SK-N-MC (cell line): ENCODE data around the gene SUN1.

Source experiments
- DNase-seq: peaks from one replicate; pipeline ENCODE4 v3.0.0-alpha.2; 2011; ENCODE audit warnings: low read depth, low spot score
- H3K27ac ChIP-seq: fragments of 200-600 bp; sonication (generic); 2 replicates; pipeline ENCODE4 v1.5.1; 2016; ENCODE audit warnings: mixed run types
- H3K36me3 ChIP-seq: fragments of 200-600 bp; sonication (generic); 2 replicates; pipeline ENCODE4 v1.6.1; 2017; ENCODE audit warnings: antibody characterized with exemption, low read length, mixed read lengths; ENCODE audit not compliant: insufficient read depth
- H3K4me3 ChIP-seq: fragments of 200-600 bp; sonication (generic); 2 replicates; pipeline ENCODE4 v1.5.1; 2016
- H3K9ac ChIP-seq: fragments of 200-600 bp; sonication (generic); 2 replicates; pipeline ENCODE4 v1.8.0; 2017; ENCODE audit warnings: mixed run types, mixed read lengths; ENCODE audit not compliant: insufficient read length
- H3K9me3 ChIP-seq: fragments of 200-600 bp; sonication (generic); 2 replicates; pipeline ENCODE4 v1.6.1; 2017; ENCODE audit warnings: low read depth, mild to moderate bottlenecking, antibody characterized with exemption, low read length, moderate library complexity, mixed read lengths
- EZH2 ChIP-seq: fragments of 200-600 bp; sonication (generic); IDR thresholded peaks from one replicate; pipeline ENCODE4 v1.6.1; 2017; ENCODE audit warnings: antibody characterized with exemption
- FOXP2 ChIP-seq: optimal IDR thresholded peaks from 2 replicates; pipeline ENCODE3; 2011; ENCODE audit warnings: mild to moderate bottlenecking, moderate library complexity; ENCODE audit not compliant: insufficient read depth; ENCODE audit errors: extremely low read length, control extremely low read depth
- POLR2AphosphoS5 ChIP-seq: IDR thresholded peaks from 2 replicates; pipeline ENCODE4 v1.6.1; 2012; ENCODE audit warnings: mild to moderate bottlenecking, low read depth, low read length, borderline replicate concordance

Gene SUN1

DNA sequence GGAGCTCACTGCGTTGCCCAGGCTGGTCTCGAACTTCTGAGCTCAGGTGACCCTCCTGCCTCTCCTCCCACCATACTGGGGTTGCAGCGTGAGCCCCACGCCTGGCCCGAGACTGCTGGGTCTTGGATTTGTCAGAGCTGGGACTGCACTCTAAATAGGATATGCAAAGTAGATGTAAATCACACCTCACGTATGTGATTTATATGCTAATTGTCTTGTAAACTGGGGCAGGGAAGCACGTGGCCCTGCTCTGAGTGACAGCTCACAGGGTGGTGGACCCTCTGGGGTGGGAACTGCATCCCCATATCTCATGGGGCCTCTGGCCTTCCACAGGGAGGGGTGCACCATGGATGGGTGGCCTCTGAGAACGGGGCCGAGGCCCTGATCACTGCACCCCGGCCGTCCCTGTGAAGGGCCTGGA, 78.2 kb downstream of the SUN1 start:
- no peak overlapping the region for H3K9ac ChIP-seq
- TF ChIP-seq POLR2AphosphoS5 (no peak), EZH2 (no peak), FOXP2 (no peak)
- H3K9me3 ChIP-seq: no peaks in the 10 kb centered on the region
- no peaks in the 10 kb centered on the region for H3K36me3 ChIP-seq
- no peak overlapping the region for H3K27ac ChIP-seq
- DNase-seq: no peak
- no peak overlapping the region for H3K4me3 ChIP-seq

DNA sequence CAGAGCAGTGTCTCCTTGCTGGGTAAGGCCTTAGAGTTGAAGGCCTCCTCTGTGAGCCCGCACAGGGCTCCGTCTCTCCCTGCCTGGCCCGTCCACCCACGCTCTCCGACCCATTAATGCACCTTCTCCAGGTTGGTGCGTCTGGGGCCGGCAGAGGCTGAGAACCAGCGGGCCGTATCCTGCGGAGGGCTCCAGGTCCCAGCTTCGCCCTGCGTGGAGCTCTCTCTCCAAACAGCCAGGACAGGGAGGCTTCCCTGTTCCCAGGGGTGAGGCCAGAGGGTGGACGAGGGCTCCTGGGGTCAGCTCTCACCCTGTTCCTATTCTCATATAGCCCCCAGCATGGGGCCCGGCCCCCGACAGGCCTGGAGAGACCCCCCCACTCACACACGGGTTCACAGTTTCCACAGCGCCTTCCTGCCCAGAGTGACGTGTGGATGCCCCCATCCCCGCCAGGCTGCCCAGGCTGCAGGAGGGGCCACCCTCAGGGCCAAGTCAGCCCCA, 78.7 kb downstream of the SUN1 start:
- H3K9me3 ChIP-seq: no peaks in the 10 kb centered on the region
- no peak for TF ChIP-seq POLR2AphosphoS5
- no peak for TF ChIP-seq FOXP2
- TF ChIP-seq EZH2: no peak
- DNase-seq: no peak

DNA sequence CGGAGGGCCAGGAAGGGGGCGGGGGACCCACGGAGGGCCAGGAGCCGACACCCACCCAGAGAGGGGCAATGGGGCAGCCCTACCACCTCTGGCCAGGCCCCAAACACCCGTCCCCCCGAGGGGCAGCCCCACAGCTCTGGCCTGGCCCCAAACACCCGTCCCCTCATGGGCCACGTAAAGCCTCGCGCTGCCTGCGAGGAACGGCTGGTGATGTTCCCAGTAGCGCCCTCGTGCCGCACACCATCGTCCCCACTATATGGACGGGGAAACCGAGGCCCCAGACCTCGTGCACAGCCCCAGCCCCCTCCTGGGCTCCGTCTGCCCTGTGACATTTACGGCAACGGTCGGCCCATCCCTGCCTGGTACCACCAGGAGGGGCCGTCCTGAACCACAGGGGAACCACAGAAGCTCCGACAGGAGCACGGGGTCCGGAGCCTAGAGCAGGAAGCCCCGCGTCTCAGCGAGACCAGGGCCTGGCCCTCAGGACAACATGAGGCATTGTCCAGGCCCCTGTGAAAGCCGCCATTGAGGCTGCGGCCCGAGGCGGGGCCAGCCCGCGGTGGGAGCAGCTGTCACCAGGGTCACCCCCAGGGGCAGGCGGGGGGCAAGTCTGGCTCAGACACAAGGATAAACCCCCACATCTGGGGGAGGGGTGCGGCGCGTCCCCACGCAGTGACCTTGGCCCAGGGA, 79.7 kb downstream of the SUN1 start:
- DNase-seq: no peak
- Histone ChIP-seq H3K36me3 (no peaks in the 10 kb centered on the region), H3K27ac (no peak overlapping the region), H3K9ac (no peak overlapping the region), H3K9me3 (no peaks in the 10 kb centered on the region), H3K4me3 (no peak overlapping the region)
- TF ChIP-seq POLR2AphosphoS5 (no peak), FOXP2 (no peak), EZH2 (no peak)

More for the DNA sequence above, 78.7 kb downstream of the SUN1 start:
- H3K9ac ChIP-seq: no peak overlapping the region
- no peak overlapping the region for H3K27ac ChIP-seq
- H3K4me3 ChIP-seq: no peak overlapping the region
- H3K36me3 ChIP-seq: no peaks in the 10 kb centered on the region

DNA sequence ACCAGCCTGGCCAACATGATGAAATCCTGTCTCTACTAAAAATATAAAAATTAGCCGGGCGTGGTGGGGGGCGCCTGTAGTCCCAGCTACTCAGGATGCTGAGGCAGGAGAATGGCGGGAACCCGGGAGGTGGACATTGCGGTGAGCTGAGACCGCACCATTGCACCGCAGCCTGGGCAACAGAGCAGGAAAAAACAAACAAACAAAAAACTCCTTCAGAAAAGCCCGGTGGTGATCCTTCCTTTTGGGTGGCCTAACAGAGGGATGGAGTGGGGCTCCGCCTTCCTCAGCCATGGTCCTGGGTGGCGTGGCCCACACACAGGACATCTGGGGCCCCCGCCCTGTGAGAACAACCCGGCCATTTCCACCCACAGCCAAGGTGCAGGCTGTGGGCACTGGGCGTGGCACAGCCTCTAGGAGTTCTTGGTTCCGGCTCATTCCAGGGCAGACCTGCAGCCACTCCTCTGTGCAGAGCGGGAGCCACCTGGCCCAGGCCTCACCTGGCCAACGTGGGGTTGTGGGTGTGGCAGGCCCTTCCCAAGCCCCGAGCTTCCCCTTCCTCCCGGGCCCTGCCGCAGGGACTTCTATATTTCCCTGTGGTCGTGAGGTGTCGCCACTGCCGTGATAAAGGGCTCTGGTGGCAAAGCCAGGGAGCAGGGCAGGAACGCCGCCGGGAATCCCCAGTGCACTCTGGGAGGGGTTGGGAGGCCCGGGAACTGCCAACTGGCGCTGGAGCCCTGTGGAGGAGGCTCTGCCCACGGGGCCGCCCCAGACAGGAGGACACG, 81.7 kb downstream of the SUN1 start:
- DNase-seq: no peak
- H3K9me3 ChIP-seq: no peaks in the 10 kb centered on the region
- no peak overlapping the region for H3K4me3 ChIP-seq
- no peak overlapping the region for H3K27ac ChIP-seq
- H3K9ac ChIP-seq: no peak overlapping the region
- no peaks in the 10 kb centered on the region for H3K36me3 ChIP-seq
- TF ChIP-seq EZH2 (no peak), FOXP2 (no peak), POLR2AphosphoS5 (no peak)

DNA sequence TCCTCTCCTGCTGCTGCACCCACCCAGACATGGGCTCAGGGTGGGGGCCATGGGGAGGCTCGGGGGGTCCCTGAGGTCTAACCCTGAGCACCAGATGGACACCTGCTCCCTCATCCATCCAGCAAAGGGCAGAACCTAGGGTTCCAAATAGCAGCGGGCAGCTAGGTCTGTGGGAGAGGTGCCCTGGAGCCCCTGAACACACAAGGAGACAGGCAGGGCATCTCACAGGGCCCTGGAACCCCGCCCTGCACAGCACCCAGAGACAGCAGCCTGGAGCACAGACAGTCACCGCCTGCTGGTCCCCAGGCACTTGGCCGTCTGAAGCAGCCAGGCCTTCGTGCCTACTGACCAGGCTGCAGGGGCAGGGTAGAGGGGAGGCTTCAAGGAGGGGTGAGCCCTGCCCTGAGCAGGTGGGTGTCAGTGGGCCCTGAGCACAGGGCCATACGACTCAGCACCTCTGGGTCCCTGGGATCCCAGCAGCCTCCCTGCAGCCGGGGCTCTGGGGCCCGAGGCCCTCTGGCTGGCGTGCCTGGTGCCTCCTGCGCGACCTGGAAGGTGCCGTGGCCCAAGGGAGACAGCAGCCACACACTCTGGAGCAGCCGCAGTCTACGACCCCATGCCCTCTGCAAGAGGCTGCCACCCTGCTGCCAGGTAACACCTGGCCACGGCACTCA, 82.4 kb downstream of the SUN1 start:
- Histone ChIP-seq H3K36me3 (no peaks in the 10 kb centered on the region), H3K9ac (no peak overlapping the region), H3K4me3 (no peak overlapping the region), H3K27ac (no peak overlapping the region), H3K9me3 (no peaks in the 10 kb centered on the region)
- no peak for TF ChIP-seq POLR2AphosphoS5
- TF ChIP-seq EZH2: no peak
- no peak for TF ChIP-seq FOXP2
- DNase-seq: no peak

DNA sequence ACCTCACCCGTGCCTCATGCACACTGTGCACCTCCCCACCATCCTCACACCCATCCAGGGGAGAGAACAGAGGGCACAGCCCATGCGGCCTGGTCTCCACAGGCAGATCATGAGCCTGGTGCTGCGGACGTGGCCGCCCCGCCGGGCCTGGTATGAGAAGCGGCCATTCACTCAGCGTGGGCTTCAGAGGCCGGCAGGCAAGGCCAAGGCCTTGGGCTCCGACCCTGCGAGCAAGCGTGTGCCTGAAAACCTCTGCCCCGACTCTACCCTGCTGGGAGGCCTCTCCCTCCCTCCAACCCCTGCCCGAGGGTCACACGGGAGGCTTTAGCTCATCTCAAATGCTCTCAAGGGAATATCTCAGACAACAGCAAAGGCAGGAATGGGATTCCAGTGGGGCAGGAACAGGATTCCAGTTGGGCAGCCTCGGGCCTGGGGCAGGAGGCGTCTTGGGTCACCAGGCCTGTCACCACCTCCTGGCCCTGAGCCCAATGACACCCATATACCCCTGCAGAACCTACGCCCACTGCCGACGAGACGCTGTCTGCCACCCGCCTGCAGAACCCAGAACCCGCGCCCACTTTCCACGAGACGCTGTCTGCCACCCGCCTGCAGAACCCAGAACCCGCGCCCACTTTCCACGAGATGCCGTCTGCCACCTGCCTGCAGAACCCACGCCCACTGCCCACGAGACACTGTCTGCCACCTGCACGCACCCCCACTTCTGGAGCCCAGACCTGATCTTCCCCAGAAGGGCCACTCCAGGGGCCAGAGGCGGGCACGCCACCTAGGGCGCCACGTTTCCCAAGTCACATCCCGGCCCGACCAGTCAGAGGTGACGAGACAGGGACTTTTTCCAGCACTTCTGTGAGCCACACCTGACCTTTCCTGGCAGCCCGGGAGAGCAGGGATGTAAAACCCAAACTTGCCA, 83.3 kb downstream of the SUN1 start:
- H3K4me3 ChIP-seq: no peak overlapping the region
- no peak for TF ChIP-seq EZH2
- TF ChIP-seq FOXP2: no peak
- TF ChIP-seq POLR2AphosphoS5: no peak
- H3K9me3 ChIP-seq: no peaks in the 10 kb centered on the region
- no peak overlapping the region for H3K27ac ChIP-seq
- no peak overlapping the region for H3K9ac ChIP-seq
- no peak for DNase-seq
- H3K36me3 ChIP-seq: no peaks in the 10 kb centered on the region

DNA sequence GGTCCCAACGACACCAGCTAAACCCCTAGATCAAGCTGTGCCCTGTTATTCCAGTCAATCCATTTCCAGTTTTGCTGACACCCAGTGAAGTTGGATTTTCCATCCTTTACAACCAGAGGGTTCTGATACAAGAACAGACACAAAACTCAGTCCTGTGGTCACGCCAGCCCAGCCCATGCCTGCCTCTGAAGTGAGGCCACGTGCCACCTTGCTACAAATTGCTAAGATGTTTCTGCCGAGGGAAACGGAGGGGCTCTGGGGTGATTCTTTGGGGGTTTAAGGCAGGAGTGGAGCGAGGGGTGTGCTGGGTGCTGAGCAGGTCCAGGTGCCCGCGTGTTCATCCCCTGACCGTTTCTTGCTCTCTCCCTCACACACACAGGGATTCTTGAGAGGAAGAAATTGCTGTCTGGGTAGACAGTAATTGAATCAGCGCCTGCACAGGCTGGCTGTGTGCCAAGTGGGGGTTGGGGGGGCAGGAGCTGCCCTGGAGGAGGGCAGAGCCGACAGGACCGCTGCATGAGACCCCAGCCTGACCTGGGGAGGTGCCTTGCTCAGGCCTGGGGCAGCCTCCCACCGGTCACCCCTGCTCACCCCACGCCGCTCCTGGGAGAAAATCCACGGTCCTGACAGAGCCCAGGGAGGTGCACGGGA, 84.1 kb downstream of the SUN1 start:
- no peak for TF ChIP-seq FOXP2
- TF ChIP-seq EZH2: no peak
- TF ChIP-seq POLR2AphosphoS5: no peak
- no peak for DNase-seq
- H3K9me3 ChIP-seq: no peaks in the 10 kb centered on the region
- no peak overlapping the region for H3K4me3 ChIP-seq
- no peak overlapping the region for H3K9ac ChIP-seq
- H3K27ac ChIP-seq: no peak overlapping the region
- no peaks in the 10 kb centered on the region for H3K36me3 ChIP-seq
